Glomerular endothelial cell (primary cell): ENCODE results near the gene PRKCI. TPM values are rescaled to one million over a fixed set of nuclear protein-coding genes. Genes with fewer than 3 reads are reported as not detected.
A peak's percentile ranks its signal among the peaks of the same experiment; 100 is the strongest.
"Not testable (repeated sequence)": the region's sequence is repeated elsewhere in the genome, so short reads cannot be mapped to it uniquely, and the experiment has no call there.

Experiments used
- DNase-seq: peaks from one replicate; pipeline ENCODE4 v3.0.0-alpha.2; 2011; ENCODE audit warnings: low read depth, low spot score; ENCODE audit errors: extremely low read depth
- total RNA-seq: library from RNA; depleted of rRNA; stranded (reverse); fragments of >200 nt; gene quantifications from 2 replicates; pipeline ENCODE4 v1.2.3, GENCODE V29; 2015

Gene PRKCI
- total RNA-seq, 1 donor from 2014 or later: 21.0 TPM

DNA sequence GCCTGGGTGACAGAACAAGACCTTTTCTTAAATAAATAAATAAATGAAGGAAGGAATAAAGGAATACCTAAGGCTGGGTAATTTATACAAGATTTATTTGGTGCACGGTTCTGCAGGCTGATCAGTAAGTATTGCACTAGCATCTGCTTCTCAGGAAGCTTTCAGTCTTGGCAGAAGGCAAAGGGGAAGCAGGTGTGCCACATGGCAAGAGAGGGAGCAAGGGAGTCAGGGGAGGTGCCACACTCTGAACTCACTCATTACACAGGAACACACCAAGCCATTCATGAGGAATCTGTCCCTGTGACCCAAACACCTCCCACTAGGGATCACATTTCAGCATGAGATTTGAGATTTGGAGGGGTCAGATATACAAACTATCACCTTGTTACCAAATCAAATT lies 56.4 kb downstream of the PRKCI start:
- DNase-seq: no peak

DNA sequence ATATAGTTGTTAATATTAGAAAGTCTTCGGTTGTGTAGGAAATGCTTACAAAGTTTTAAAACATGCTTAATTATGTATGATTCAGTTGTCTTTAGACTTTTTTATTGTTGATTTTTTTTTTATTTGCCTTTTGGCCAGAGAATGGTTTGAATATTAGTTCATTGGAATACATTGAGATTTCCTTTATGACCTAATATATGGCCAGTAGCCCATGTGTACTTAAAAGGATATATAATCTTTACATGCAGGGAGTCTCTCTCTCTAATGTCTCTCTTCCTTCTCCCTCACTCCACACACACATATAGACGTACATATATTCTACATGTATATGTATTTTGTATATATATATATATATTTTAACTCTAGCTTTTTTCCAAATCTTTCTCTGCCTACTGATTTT lies 68.0 kb downstream of the PRKCI start:
- no peak for DNase-seq

DNA sequence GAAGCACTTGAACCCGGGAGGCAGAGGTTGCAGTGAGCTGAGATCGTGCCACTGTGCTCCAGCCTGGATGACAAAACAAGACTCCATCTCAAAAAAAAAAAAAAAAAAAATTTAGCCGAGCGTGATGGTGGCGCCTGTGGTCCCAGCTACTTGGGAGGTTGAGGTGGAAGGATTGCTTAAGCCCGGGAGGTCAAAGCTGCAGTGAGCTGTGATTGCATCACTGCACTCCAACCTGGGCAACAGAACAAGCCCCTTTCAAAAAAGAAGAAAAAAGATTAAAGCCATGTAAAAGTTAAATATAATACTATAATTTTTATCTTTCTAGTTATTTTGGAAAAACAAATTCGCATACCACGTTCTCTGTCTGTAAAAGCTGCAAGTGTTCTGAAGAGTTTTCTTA lies 73.4 kb downstream of the PRKCI start:
- no peak for DNase-seq

DNA sequence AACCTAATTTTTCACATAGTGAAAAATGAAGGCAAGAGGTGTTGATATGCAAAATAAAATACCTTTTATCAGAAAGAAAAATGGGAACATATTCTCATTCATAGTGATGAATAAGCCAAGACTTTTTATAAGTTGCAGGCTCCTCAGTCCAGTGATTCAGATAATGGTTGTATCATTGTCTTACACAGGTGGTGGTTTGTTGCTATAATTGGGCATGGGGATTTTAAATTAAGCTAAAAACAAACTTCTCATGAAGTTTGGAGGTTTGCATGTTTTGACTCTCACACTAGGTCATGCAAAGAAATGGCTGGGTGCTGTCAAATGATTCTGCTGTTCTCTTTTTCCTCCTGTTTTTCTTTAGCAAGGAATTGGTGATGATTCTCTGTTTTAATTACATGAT lies 74.5 kb downstream of the PRKCI start:
- no peak for DNase-seq

DNA sequence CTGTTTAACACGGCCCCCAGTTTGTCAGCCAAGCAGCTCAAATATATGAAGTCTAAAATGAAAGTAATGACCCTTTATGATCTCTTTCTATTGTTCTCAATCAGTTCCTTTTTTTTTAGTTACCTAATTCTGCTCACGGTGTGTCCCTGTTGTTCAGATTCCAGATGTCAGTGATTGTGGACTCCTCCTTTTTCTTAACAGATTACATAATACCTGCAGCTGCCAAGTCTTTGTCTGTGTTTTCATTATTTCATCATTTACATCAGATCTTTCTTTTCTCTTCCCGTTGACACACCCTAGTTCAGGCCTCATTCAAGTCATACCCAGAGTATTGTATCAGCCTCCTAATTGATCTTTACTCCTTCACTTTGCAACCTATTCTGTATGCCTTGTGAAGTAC lies 79.2 kb downstream of the PRKCI start:
- no peak for DNase-seq

DNA sequence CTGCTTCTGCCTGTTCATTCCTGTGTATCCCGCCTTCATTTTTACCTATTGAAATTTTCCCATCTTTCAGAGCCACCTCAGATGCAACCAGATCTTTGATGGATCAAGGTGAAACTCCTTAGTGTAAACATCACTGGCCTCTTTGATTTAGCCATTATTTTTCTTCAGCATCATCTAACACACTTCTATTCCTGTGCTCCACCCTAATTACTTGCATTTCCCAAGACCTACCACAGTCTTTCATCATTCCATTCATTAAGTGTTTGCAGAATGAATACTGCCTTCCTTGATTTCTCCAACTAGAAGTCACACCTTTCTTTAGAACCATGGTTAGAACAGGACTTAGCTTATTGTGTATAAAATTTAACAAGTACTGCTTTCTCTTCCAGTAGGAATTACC lies 79.8 kb downstream of the PRKCI start:
- no peak for DNase-seq

DNA sequence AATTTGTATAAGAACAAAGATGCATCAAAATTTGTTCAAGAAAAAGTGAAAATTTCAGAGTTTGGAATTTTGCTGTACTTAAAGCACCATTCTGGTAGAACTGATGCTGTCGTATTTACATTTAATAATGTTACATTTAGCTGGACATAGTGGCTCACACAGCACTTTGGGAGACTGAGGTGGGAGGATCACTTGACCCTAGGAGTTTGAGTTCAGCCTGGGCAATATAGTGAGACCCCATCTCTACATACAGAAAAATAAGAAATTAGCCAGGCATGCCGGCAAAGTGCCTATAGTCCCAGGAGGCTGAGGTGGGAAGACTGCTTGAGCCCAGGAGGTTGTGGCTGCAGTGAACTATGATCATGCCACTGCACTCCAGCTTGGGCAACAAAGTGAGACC lies 83.8 kb downstream of the PRKCI start:
- DNase-seq: no peak

DNA sequence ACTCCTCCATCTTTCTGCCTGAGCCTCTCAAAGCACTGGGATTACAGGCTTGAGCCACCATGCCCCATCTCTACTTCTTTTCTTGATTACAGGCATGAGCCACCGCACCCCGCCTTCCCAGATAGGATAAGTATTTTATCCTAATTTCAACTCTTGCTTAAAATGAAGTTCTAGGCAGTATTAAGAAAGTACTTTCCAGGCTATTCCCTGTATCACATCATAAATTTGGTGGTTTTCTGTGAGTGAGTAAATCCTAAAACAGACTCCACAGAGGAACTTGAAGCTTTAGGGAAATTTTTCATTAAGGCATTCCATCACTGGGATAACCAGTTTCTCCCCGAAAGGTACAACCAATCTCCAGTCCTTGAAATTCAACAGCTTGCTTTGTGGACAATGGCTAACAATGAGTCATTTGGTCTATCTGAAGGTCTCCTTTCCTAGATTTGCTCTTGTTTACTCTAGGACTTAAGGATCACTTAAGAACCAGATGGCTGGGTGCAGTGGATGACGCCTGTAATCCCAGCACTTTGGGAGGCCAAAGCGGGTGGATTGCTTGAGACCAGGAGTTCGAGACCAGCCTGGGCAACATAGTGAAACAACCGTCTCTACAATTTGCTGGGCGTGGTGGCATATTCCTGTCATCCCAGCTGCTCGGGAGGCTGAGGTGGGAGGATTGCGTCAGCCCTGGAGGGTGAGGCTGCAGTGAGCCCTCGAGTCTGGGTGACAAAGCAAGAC lies 85.6 kb downstream of the PRKCI start:
- DNase-seq: peak; percentile 42

DNA sequence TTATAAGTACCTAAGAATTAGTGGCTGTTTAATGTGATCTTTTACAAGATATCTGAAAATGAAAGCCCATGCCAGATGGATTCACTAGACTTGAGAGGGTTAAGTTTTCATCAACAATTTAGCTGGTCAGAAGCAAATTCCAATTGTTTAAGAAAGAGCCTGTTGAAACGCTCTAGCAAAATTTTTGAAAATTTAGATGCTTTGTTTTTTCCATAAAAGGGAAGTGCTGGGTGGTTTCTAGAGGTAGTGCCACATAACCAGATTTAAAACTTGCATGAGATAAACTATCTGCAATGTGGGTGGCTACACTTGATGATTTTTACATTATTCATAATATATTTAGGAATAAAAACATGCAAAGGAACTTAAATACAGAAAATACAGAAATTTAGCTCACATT lies 86.8 kb downstream of the PRKCI start:
- no peak for DNase-seq

DNA sequence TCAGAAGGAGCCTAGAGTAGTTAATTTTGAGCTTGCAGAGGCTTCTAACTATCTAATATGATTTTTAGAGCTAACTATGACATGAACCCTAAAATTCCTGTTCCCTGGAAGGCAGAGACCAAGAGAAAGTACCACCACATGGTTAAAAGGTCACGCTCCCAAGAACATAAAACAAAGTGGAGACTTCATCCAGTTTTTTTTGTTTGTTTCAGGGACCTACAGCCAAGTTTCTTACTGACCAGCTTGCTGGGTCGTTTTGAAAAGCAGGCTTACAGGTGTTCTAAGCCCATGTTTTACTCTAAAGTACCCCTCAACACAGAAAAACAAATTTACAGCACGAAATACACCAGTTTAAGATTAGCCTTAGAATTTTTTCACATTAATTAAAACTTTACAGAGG lies 95.7 kb downstream of the PRKCI start:
- DNase-seq: no peak

DNA sequence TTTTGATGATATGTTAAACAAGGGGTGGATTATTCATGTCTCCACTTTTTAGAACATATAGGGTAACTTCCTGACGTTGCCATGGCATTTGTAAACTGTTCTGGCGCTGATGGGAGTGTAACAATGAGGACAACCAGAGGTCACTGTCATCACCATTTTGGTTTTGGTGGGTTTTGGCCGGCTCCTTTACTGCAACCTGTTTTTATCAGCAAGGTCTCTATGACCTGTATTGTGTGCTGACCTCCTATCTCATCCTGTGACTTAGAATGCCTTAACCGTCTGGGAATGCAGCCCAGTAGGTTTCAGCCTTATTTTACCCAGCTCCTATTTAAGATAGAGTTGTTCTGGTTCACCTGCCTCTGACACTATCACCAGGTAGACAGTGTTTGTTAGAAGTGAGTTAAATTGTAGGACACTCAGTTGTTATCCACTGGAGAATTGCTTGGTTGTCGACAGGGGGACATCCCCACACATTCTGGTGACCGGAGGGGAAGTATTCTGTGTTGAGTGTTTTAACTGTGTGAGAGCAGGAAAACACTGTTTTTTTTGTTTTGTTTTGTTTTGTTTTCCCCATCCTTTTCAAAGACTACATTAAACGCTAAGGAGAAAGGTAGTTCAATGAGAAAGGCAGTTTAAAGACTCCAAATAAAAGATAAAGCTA lies 98.4 kb downstream of the PRKCI start:
- no peak for DNase-seq

DNA sequence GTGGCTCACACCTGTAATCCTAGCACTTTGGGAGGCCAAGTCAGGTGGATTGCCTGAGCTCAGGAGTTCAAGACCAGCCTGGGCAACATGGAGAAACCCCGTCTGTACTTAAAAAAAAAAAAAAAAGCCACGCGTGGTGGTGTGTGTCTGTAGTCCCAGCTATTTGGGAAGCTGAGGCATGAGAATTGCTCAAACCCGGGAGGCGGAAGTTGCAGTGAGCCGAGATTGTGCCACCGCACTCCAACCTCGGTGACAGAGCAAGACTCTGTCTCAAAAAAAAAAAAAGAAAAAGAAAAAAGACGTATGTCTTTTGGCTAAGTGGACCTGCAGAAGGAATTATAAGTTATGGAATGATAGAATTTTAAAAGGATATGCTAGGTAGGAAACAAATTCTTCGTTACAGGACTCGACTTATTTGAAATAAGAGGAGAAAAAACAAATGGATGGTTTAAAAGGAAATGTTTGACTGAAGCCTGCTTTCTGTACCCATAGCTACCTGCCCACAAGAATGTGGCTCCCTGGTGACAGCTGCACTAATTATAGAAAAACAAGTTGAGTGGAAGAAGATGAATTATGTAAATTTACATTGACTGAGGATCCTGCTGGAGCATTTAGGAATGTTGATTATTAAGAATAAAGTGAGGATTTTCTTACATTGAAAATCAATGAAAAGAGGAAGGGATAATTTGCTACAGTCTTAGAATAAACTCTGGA lies 99.3 kb downstream of the PRKCI start:
- no peak for DNase-seq

DNA sequence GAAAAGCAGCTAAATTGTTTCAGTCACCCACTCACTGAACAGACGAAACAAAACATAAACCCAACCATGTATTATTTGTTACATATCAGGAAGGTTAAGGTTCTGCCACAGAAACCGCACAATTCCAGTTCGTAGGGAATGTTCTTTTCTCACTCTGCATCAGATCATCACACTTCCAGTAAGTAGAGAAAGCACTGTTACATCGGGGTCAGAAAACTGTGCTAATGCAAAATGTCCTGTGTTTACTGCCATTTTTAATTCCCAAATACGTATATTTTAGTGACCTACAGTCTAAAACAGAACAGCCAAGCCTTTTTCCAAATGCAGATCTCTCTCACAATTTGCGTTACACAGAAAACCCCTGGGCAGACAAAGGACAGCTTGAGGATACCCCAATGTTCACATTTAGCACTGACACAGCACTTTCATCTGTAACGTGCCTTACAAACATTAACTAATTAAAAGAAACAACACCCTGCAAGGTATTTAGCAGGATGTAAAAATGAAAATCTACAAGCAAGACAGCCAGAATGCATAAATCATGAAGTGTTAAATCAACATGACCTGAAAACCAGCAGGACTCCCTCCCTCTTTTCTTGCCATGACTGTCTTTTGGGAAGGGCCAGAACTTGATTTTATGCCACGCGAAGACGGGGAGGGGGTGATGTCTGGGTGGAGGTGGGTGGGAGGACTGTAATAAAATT lies 100.5 kb downstream of the PRKCI start:
- no peak for DNase-seq

DNA sequence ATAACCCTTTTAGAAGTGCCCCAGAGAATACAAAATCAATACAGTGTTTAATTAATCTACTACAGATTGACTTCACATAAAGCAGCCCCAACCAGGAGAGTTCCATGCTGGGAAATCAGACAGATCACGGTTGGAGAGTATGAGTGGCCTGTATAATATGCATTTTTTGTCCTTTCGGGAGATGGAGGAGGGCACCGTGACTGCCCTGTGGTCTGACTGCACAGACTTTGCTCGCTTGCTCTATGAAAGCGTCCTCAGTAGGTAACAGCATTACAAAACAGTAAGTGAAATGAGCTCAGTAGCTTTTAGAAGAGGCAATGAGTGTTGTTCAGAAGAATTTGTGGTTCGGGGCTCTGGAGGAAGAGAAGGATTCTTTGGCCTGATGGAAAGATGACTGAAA lies 101.1 kb downstream of the PRKCI start:
- DNase-seq: no peak

DNA sequence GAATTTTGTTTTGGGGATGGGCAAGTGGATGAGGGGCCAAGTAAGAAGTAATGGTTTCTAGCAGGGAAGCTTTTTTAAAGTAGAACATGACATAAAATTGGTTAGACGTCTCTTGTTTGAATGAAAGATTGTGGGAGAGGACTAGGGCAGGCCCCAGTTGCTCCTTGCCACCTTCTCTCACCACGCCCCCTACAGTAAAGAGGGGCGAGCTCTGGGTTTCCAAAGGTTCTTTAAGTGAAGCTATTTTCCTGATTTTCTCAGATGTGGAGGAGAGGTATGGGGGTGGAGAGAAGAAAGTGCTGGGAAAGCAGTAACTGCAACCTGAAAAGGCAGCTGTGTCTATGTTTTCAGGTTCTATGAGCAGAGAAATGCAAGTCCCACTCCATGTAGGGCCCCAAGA lies 102.7 kb downstream of the PRKCI start:
- no peak for DNase-seq

DNA sequence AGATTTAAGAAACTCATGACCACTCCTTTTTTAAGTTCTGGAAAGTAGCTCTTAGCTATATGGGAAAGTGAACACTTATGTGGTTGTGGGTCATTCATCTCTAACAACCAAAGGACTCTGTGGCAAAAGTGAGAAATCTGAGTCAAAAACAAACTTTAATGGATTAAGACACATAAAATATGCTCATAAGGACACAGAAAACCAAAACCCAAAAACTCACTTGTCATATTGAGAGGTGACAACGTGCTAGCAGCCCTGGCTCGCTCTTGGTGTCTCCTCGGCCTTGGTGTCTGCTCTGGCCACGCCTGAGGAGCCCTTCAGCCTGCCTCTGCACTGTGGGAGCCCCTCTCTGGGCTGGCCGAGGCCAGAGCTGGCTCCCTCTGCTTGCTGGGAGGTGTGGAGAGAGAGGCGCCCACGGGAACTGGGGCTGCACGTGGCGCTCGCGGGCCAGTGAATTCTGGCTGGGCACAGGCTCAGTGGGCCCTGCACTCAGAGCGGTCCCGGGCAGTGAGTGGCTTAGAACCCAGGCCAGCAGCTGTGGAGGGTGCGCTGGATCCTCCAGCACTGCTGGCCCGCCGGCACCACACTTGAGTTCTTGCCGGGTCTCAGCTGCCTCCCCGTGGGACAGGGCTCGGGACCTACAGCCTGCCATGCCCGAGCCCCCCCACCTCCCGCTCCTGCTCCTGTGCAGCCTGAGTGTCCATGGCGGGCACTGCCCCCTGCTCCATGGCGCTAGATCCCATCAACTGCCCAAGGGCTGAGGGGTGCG lies 105.0 kb downstream of the PRKCI start:
- DNase-seq: no peak

DNA sequence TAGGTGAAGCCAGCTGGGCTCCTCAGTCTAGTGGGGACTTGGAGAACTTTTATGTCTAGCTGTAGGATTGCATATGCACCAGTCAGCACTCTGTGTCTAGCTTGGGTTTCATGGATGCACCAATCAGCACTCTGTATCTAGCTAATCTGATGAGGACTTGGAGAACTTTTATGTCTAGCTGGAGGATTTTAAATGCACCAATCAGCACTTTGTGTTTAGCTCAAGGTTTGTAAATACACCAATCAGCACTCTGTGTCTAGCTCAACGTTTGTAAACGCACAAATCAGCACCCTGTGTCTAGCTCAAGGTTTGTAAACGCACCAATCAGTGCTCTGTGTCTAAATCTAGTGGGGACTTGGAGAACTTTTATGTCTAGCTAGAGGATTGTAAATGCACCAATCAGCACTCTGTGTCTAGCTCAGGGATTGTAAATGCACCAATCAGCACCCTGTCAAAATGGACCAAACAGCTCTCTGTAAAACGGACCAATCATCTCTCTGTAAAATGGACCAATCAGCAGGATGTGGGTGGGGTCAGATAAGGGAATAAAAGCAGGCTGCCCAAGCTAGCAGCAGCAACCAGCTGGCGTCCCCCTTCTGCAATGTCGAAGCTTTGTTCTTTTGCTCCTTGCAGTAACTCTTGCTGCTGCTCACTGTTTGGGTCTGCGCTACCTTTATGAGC lies 105.8 kb downstream of the PRKCI start:
- DNase-seq: not testable (repeated sequence)

DNA sequence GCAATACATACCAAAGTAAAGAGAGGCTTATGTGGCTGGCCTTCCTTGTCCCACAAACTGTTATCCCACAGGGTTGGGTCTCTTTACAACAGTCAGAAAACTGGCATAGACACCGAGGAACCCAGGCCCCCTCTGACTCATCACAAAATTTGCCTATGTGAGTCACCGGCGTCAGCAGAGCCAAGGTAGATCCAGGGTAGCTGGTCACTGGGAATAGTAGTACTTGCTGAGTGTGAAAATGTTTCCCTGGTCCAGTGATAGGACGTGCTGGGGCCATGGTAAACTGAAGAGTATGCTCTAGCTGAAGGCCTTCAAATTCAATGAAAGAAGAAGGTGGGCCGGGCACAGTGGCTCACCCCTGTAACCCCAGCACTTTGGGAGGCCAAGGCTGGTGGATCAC lies 108.1 kb downstream of the PRKCI start:
- DNase-seq: no peak

DNA sequence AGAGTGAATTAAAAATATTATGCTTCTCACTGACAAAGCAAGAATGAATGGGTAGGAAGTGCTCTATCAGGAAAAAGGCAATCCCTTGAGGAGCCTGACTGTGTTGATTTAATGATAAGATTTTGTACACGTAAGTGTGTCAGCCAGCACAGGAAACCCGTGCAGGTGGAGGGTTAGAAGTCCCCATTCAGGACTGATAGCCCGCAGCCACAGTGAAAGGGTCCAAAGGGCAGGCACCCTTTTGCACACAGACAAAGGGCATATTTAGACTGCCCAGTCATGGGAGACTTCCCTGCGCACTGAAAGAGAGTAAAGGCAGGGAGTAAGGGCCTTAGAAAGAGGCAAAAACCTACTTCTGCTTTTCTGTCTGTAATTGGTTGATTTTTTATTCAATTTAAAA lies 108.9 kb downstream of the PRKCI start:
- no peak for DNase-seq

DNA sequence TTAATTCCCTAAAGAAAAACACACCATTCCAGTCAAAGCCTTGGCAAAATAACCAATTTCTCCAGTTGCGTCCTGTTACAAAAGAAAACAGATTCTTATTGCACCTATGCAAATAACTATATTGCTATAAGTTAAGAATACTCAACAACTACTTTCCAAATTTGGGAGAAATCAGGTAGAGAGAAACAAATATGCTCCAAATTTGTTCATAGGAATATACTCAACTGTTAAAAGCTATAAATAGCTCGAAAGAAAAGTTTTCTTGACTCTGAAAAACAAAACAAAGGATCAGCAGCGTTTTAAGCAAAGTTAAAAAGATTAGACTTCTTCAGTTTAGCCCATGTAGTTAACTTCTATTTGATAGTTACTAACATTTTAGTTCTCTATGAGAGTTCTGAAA lies 115.2 kb downstream of the PRKCI start:
- no peak for DNase-seq
